ENCODE results near the gene TMEM120A.

TMEM120A gene

DNA sequence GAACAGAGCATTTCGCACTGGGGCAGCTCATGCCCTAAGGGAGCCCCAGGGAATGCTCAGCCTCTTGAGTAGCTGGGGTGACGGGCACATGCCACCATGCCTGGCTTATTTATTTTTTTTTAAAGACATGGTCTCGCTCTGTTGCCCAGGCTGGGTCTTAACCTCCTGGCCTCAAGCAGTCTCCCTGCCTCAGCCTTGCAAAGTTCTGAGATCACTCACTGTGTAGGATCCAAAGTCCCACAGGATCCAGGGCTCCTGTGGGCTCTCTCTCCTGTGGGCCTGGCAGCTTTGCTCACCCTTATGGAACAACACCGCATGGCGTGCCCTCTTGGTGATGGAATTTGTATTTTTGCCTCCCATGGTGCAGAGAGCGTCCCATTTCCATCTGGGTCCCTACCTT, 34.0 kb downstream of the TMEM120A start:
- Histone ChIP-seq H3K36me3 (ENCODE audit: control insufficient read depth, low read length) (no peaks in the 10 kb centered on the region), H3K4me3 (ENCODE audit: low read length) (no peak overlapping the region), H3K27ac (ENCODE audit: low read depth, low read length) (no peak overlapping the region), H4K20me1 (ENCODE audit: control insufficient read depth, insufficient read depth, low read depth, low read length) (0 out of 2 replicates have a peak, but pooled peaks cover 3% of the 10 kb centered on the region), H3K4me2 (ENCODE audit: low read length) (no peak overlapping the region), H3K27me3 (ENCODE audit: control insufficient read depth, low read length) (no peaks in the 10 kb centered on the region), H3F3A (ENCODE audit: control insufficient read depth, insufficient read depth) (no peaks in the 10 kb centered on the region), H3K79me2 (ENCODE audit: control insufficient read depth, low read length) (no peaks in the 10 kb centered on the region), H3K9me2 (replicated peaks; ENCODE audit: control insufficient read depth, low read length) (no peaks in the 10 kb centered on the region), H3K9me3 (ENCODE audit: control insufficient read depth, insufficient read depth, low read length) (no peaks in the 10 kb centered on the region), H3K4me1 (ENCODE audit: control insufficient read depth, low read length) (no peaks in the 10 kb centered on the region)
- TF ChIP-seq EZH2phosphoT487 (IDR thresholded peaks at IDR 0.05; ENCODE audit: borderline replicate concordance, low read length) (no peak), CTCF (IDR thresholded peaks at IDR 0.05; ENCODE audit: low read depth, low read length, poor library complexity, severe bottlenecking) (no peak)

- Histone ChIP-seq H3K27me3 (ENCODE audit: control insufficient read depth, low read length) (no peaks in the 10 kb centered on the region), H3K4me1 (ENCODE audit: control insufficient read depth, low read length) (no peaks in the 10 kb centered on the region), H3K27ac (ENCODE audit: low read depth, low read length) (no peak overlapping the region), H3K9me3 (ENCODE audit: control insufficient read depth, insufficient read depth, low read length) (no peaks in the 10 kb centered on the region), H3K79me2 (ENCODE audit: control insufficient read depth, low read length) (no peaks in the 10 kb centered on the region), H3K4me3 (ENCODE audit: low read length) (no peak overlapping the region), H3F3A (ENCODE audit: control insufficient read depth, insufficient read depth) (no peaks in the 10 kb centered on the region), H3K4me2 (ENCODE audit: low read length) (no peak overlapping the region), H4K20me1 (ENCODE audit: control insufficient read depth, insufficient read depth, low read depth, low read length) (0 out of 2 replicates have a peak, but pooled peaks cover 3% of the 10 kb centered on the region), H3K9me2 (replicated peaks; ENCODE audit: control insufficient read depth, low read length) (no peaks in the 10 kb centered on the region), H3K36me3 (ENCODE audit: control insufficient read depth, low read length) (0 out of 2 replicates have a peak, but pooled peaks cover 4% of the 10 kb centered on the region)
- no peak for TF ChIP-seq EZH2phosphoT487 (IDR thresholded peaks at IDR 0.05; ENCODE audit: borderline replicate concordance, low read length)
- TF ChIP-seq CTCF (IDR thresholded peaks at IDR 0.05; ENCODE audit: low read depth, low read length, poor library complexity, severe bottlenecking): no peak
Observed at GRCh38 chr7:75958802-75959543, 35.4 kb downstream of the TMEM120A start.

GRCh38 chr7:75957021-75957736, 37.2 kb downstream of the TMEM120A start:
- no peaks in the 10 kb centered on the region for H3K4me1 ChIP-seq (ENCODE audit: control insufficient read depth, low read length)
- H3F3A ChIP-seq (ENCODE audit: control insufficient read depth, insufficient read depth): no peaks in the 10 kb centered on the region
- 0 out of 2 replicates have a peak, but pooled peaks cover 4% of the 10 kb centered on the region for H3K36me3 ChIP-seq (ENCODE audit: control insufficient read depth, low read length)
- no peak overlapping the region for H3K4me2 ChIP-seq (ENCODE audit: low read length)
- H3K27me3 ChIP-seq (ENCODE audit: control insufficient read depth, low read length): no peaks in the 10 kb centered on the region
- H3K79me2 ChIP-seq (ENCODE audit: control insufficient read depth, low read length): no peaks in the 10 kb centered on the region
- H3K4me3 ChIP-seq (ENCODE audit: low read length): no peak overlapping the region
- no peaks in the 10 kb centered on the region for H3K9me3 ChIP-seq (ENCODE audit: control insufficient read depth, insufficient read depth, low read length)
- TF ChIP-seq EZH2phosphoT487 (IDR thresholded peaks at IDR 0.05; ENCODE audit: borderline replicate concordance, low read length): no peak
- TF ChIP-seq CTCF (IDR thresholded peaks at IDR 0.05; ENCODE audit: low read depth, low read length, poor library complexity, severe bottlenecking): no peak
- no peak overlapping the region for H3K27ac ChIP-seq (ENCODE audit: low read depth, low read length)
- no peaks in the 10 kb centered on the region for H4K20me1 ChIP-seq (ENCODE audit: control insufficient read depth, insufficient read depth, low read depth, low read length)
- H3K9me2 ChIP-seq (replicated peaks; ENCODE audit: control insufficient read depth, low read length): no peaks in the 10 kb centered on the region
